Prostate gland (tissue), 2 donors: ENCODE results near the gene LMBRD2.

ENCODE experiments used
- CTCF ChIP-seq, 4 experiments: fragments of 200-600 bp in 2 of 4; fragments of 450-650 bp in 2 of 4; sonication (generic) in 2 of 4; IDR thresholded peaks; 1 replicate in 3 of 4; 2 replicates in 1 of 4; pipeline ENCODE4 v1.5.1; 2016 to 2019; ENCODE audit warnings: antibody characterized with exemption in 4 of 4, mild to moderate bottlenecking in 2 of 4, moderate library complexity in 2 of 4
- POLR2AphosphoS5 ChIP-seq: sonication (generic); formaldehyde crosslinking; IDR thresholded peaks from one replicate; pipeline ENCODE4 v1.6.1; 2017; ENCODE audit warnings: antibody characterized with exemption

GRCh38 chr5:36070687-36071571, 80.8 kb downstream of the LMBRD2 start:
- no peak for TF ChIP-seq CTCF (IDR thresholded peaks at IDR 0.05)
- no peak for TF ChIP-seq POLR2AphosphoS5
